Thymus (tissue), 11 donors: ENCODE results near the gene CASKIN1. TPM values are rescaled to one million over a fixed set of nuclear protein-coding genes. Genes with fewer than 3 reads are reported as not detected.

Experiments
- DNase-seq, 9 donors: peaks; one replicate each; pipeline ENCODE4 v3.0.0-alpha.2; 2013; ENCODE audit warnings: low spot score in 9 of 9, low read depth in 6 of 9, missing footprints in 1 of 9
- H3K27ac ChIP-seq, 2 donors: one replicate each; pipeline ENCODE4 v1.5.1; 2013; ENCODE audit warnings: control low read depth in 1 of 2, low read depth in 1 of 2, low read length in 1 of 2, mild to moderate bottlenecking in 1 of 2, moderate library complexity in 1 of 2
- H3K27me3 ChIP-seq, 2 donors: one replicate each; pipeline ENCODE4 v1.5.1; 2013; ENCODE audit warnings: low read length in 1 of 2; ENCODE audit not compliant: control insufficient read depth in 2 of 2, insufficient read depth in 1 of 2
- H3K36me3 ChIP-seq, 2 donors: one replicate each; pipeline ENCODE4 v1.5.1; 2013; ENCODE audit warnings: low read length in 1 of 2, mild to moderate bottlenecking in 1 of 2, moderate library complexity in 1 of 2; ENCODE audit not compliant: control insufficient read depth in 2 of 2, insufficient read depth in 2 of 2
- H3K4me1 ChIP-seq, 2 donors: one replicate each; pipeline ENCODE4 v1.5.1; 2013; ENCODE audit warnings: low read length in 2 of 2; ENCODE audit not compliant: control insufficient read depth in 2 of 2, insufficient read depth in 2 of 2
- H3K4me3 ChIP-seq, 2 donors: one replicate each; pipeline ENCODE4 v1.5.1; 2013; ENCODE audit warnings: low read length in 2 of 2, control low read depth in 1 of 2, mild to moderate bottlenecking in 1 of 2
- H3K9me3 ChIP-seq, 2 donors: one replicate each; pipeline ENCODE4 v1.5.1; 2013; ENCODE audit warnings: low read length in 1 of 2, mild to moderate bottlenecking in 1 of 2; ENCODE audit not compliant: control insufficient read depth in 2 of 2, insufficient read depth in 1 of 2
- WGBS: extraction: QIAGEN DNeasy Blood & Tissue Kit; methylation state at CpG from one replicate; pipeline ENCODE4 v1.1.7; 2013; 5-methylcytosine and 5-hydroxymethylcytosine counted together
- polyA plus RNA-seq: library from polyadenylated mRNA; stranded (reverse); fragments of 200-250 nt; gene quantifications from one replicate; pipeline ENCODE4 v1.2.3, GENCODE V29; 2013
- total RNA-seq: library from RNA; stranded (reverse); fragments of 120-200 nt; gene quantifications from one replicate; pipeline ENCODE4 v1.2.4, GENCODE V29; 2013
- donor health status: healthy.

Gene CASKIN1
- total and polyA plus RNA-seq, 2 donors, result 0.05 to 0.48 TPM

DNA sequence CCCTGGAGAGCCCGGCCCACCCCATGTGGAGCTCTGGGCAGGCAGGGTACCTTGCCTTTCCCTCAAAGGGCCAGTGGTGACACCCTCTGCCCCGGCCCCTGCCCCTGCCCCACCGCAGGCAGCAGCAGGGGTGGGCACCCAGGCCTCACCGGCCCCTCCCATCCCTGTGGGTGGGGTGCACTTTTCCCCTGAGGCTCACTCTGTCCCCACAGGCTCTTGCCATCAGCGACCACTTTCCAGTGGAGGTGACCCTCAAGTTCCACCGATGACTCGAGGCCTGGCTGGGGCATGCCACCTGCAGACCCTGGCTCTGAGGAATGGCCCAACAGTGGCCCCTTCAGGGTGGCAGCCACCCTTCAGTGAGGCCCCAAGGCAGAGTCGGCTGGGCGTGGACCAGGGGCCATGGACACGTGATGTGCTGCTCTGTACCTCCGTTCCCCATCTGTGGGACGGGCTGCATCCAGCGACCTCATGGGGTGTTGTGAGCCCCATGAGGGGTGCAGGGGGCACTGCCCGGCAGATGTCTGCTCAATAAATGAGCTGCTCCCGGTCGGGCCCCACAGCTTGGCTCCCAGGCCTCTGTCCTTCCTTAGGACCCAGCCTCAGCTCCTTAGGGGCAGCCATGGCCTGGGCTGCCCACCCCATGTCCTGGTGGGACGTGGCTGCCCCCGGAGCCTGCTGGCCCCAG is 41.9 kb upstream of the CASKIN1 start:
- H3K27me3 ChIP-seq, result peaks cover 30 to 41% of the 10 kb centered on the region in 2 donors
- peaks cover 39 to 45% of the 10 kb centered on the region in 2 donors for H3K36me3 ChIP-seq
- no peaks in the 10 kb centered on the region for H3K9me3 ChIP-seq
- no peak overlapping the region for H3K4me3 ChIP-seq
- no peak for DNase-seq
- H3K27ac ChIP-seq, result no peak overlapping the region
- 87% methylated on average over 18 of the region's 18 CpGs for WGBS
- no peaks in the 10 kb centered on the region for H3K4me1 ChIP-seq

DNA sequence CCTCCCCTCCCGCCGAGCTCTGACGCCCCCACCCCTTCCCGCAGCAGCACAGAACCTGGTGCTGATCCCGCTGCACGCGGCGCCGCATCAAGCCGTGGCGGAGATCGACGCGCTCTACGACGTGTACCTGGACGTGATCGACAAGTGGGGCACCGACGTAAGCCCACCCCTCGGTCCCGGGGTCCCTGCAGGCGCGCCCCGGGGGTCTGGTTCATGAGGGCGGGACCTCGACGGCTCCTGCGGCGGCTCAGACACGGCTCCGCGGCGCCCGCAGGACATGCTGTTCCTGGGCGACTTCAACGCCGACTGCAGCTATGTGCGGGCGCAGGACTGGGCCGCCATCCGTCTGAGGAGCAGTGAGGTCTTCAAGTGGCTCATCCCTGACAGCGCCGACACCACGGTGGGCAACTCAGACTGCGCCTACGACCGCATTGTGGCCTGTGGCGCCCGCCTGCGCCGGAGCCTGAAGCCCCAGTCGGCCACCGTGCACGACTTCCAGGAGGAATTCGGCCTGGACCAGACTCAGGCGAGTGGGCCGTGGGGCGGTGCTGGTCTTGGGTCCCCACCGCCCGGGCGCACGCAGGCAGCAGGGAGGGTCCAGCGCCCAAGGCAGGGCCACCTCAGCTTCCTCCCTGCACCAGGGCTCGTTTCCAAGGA is 41.2 kb upstream of the CASKIN1 start:
- Histone ChIP-seq H3K27me3 (peaks cover 30 to 41% of the 10 kb centered on the region in 2 donors), H3K9me3 (no peaks in the 10 kb centered on the region), H3K36me3 (peaks cover 39 to 45% of the 10 kb centered on the region in 2 donors), H3K4me3 (no peak overlapping the region), H3K27ac (no peak overlapping the region), H3K4me1 (no peaks in the 10 kb centered on the region)
- no peak for DNase-seq
- 34% methylated on average over 65 of the region's 65 CpGs for WGBS

DNA sequence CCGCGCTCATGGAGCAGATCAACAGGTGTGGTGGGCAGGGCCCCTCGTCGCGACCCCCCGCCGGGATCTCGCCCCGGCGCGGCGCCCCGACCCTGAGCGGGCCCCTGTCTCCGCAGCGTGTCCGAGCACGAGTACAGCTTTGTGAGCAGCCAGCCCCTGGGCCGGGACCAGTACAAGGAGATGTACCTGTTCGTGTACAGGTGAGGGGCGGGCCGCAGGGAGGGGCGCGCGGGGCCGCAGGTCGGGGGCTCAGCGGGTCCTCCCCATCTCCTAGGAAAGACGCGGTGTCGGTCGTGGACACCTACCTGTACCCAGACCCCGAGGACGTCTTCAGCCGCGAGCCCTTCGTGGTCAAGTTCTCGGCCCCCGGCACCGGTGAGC is 40.7 kb upstream of the CASKIN1 start:
- Histone ChIP-seq H3K27me3 (peaks cover 30 to 41% of the 10 kb centered on the region in 2 donors), H3K4me1 (no peaks in the 10 kb centered on the region), H3K36me3 (peaks cover 39 to 47% of the 10 kb centered on the region in 2 donors), H3K9me3 (no peaks in the 10 kb centered on the region), H3K27ac (no peak overlapping the region), H3K4me3 (no peak overlapping the region)
- no peak for DNase-seq
- 13% methylated on average over 40 of the region's 40 CpGs for WGBS

DNA sequence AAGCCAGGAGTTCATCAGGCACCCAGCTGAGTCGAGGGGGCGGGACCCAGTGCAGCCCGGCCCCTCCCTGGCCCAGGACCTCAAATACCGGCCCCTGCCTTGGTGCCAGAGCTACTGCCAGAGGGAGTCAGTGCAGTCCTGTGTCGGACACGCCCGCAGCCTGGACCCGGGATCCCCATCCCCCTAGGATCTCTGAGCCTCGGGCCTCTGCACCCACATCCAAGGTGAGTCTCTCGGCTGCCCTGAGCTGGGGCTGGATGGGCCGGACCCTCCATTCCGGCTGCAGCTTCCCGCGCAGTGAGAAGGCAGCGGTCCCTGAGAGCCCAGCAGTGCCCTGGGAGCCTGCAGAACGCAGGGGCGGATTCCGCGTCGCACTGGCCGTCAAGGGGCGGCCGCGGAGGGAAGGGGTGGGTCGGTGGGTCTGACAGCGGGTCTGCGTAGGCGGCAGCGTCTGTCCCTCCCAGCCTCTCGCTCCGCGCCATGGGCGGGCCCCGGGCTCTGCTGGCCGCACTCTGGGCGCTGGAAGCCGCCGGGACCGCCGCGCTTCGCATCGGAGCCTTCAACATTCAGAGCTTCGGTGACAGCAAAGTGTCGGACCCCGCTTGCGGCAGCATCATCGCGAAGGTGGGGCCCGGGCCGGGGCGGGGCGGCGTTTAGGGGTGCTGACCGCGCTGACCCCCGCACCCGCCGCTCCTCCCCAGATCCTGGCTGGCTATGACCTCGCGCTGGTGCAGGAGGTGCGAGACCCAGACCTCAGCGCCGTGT is 40.1 kb upstream of the CASKIN1 start, which contains the start of gene DNASE1L2:
Gene DNASE1L2, plus strand, starts transcription at position 108 of the 765 bp plus-strand sequence. Its CDS starts 373 bp downstream, at position 481.
- Histone ChIP-seq H3K9me3 (no peaks in the 10 kb centered on the region), H3K27ac (no peak within 1 kb of the TSS), H3K27me3 (peaks cover 30 to 41% of the 10 kb centered on the region in 2 donors), H3K4me1 (no peaks in the 10 kb centered on the region), H3K36me3 (peaks cover 45 to 53% of the 10 kb centered on the region in 2 donors), H3K4me3 (no peak within 1 kb of the TSS)
- no peak for DNase-seq
- WGBS, result 23% methylated on average over 64 of the region's 64 CpGs

DNA sequence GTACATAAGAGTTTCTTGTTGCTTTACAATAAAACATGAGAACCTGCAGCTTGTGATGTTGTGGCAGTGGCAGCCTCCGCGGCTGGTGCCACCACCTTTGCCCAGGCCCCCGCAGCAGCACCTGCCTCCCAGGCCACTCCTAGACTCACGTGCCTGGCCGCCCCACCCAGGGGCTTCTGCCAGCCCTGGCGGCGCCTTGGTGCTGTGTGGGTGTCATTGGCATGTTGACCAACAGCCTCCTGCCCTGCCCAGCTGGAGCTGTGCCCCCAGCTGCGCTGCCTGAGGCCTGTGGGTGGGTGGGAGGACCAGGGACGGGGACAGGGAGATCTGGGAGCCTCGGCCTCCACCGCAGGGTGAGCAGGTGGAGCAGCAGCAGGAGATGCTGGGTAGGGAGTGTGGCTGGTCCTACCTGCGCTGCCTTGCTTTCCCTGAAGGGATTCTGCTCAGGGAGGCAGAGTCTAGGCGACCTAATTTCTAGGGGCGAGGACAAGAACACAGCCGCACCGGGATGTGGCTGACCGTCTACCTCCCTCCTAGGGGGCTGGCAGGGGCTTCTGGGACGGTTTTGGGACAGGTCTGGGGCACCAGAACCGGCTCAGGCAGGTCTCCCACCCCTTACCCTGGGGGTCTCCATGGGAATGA is 39.4 kb upstream of the CASKIN1 start:
- H3K27ac ChIP-seq, result no peak overlapping the region
- H3K4me3 ChIP-seq, result no peak overlapping the region
- peaks cover 30 to 41% of the 10 kb centered on the region in 2 donors for H3K27me3 ChIP-seq
- no peaks in the 10 kb centered on the region for H3K9me3 ChIP-seq
- WGBS, result 94% methylated on average over 19 of the region's 19 CpGs
- peaks cover 52 to 60% of the 10 kb centered on the region in 2 donors for H3K36me3 ChIP-seq
- DNase-seq, result no peak
- H3K4me1 ChIP-seq, result peaks cover 0 to 3% of the 10 kb centered on the region in 2 donors

DNA sequence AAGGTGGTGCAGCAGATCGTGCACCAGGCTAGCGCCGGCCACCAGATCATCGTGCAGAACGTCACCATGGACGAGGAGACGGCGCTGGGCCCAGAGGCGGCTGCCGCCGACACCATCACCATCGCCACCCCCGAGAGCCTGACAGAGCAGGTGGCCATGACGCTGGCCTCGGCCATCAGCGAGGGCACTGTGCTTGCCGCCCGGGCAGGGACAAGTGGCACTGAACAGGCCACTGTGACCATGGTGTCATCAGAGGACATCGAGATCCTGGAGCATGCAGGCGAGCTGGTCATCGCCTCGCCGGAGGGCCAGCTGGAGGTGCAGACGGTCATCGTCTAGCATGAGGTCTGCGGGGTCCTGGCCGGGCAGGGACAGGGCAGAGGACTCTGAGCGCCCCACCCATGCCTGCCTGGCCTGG is 38.8 kb upstream of the CASKIN1 start:
- 97% methylated on average over 28 of the region's 28 CpGs for WGBS
- no peaks in the 10 kb centered on the region for H3K9me3 ChIP-seq
- peaks cover 0 to 4% of the 10 kb centered on the region in 2 donors for H3K4me1 ChIP-seq
- no peak for DNase-seq
- peaks cover 58 to 63% of the 10 kb centered on the region in 2 donors for H3K36me3 ChIP-seq
- H3K4me3 ChIP-seq, result no peak overlapping the region
- H3K27me3 ChIP-seq, result peaks cover 30 to 41% of the 10 kb centered on the region in 2 donors
- H3K27ac ChIP-seq, result no peak overlapping the region

DNA sequence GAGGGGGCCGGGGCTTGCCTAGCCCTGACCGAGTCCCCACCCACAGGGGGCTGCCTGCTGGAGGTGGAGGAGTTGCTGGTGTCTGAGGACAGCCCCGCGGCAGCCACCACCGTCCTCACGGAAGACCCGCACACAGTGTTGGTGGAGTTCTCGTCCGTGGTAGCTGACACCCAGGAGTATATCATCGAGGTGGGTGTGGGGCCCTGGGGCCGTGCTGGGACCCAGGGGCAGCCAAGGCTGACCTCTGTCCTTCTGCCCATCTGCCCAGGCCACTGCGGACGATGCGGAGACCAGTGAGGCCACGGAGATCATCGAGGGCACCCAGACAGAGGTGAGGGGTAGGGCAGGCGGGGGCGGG is 38.4 kb upstream of the CASKIN1 start:
- 97% methylated on average over 18 of the region's 18 CpGs for WGBS
- Histone ChIP-seq H3K9me3 (no peaks in the 10 kb centered on the region), H3K27ac (no peak overlapping the region), H3K4me3 (no peak overlapping the region), H3K36me3 (peaks cover 59 to 65% of the 10 kb centered on the region in 2 donors), H3K4me1 (peaks cover 0 to 4% of the 10 kb centered on the region in 2 donors), H3K27me3 (peaks cover 30 to 41% of the 10 kb centered on the region in 2 donors)
- no peak for DNase-seq

DNA sequence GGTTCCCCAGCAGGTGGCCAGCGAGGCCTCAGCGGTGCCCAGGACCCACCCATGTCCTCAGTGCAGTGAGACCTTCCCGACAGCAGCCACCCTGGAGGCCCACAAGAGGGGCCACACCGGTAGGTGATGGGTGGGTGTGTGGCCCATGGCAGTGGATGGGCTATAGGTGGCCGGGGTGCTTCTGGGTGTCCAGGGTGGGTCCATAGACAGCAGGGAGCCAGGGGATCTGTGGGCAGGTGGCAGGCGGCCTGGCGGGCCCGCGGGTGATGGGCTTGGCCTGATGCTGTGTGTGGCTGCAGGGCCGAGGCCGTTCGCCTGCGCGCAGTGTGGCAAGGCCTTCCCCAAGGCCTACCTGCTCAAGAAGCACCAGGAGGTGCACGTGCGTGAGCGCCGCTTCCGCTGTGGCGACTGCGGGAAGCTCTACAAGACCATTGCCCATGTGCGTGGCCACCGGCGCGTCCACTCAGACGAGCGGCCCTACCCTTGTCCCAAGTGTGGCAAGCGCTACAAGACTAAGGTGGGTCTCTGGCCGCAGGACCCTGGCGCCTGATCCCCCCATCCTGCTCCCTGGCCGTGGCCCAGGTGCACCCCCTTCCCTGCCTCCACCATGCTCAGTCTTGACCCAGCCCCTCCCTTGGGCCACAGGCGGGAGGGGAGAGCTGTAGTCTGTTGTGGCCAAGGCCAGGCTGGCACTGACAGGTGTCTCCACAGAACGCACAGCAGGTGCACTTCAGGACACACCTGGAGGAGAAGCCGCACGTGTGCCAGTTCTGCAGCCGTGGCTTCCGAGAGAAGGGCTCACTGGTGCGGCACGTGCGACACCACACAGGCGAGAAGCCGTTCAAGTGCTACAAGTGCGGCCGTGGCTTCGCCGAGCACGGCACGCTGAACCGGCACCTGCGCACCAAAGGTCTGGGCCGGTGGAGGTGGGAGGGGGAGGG is 37.7 kb upstream of the CASKIN1 start:
- peaks cover 0 to 4% of the 10 kb centered on the region in 2 donors for H3K4me1 ChIP-seq
- H3K4me3 ChIP-seq, result no peak overlapping the region
- no peak for DNase-seq
- WGBS, result 97% methylated on average over 51 of the region's 51 CpGs
- H3K27me3 ChIP-seq, result peaks cover 30 to 41% of the 10 kb centered on the region in 2 donors
- H3K36me3 ChIP-seq, result peaks cover 65 to 70% of the 10 kb centered on the region in 2 donors
- no peak overlapping the region for H3K27ac ChIP-seq
- H3K9me3 ChIP-seq, result no peaks in the 10 kb centered on the region
